GM18868 (cell line): ENCODE data around the gene SDR9C7.
"Not testable (repeated sequence)": the region's sequence is repeated elsewhere in the genome, so short reads cannot be mapped to it uniquely, and the experiment has no call there.

Experiments
- ATAC-seq: cut with Tn5 transposase; IDR thresholded peaks from one replicate; pipeline ENCODE4 v1.9.1; 2021; ENCODE audit warnings: mild to moderate bottlenecking, moderate library complexity; ENCODE audit not compliant: unreplicated experiment

Gene SDR9C7

DNA sequence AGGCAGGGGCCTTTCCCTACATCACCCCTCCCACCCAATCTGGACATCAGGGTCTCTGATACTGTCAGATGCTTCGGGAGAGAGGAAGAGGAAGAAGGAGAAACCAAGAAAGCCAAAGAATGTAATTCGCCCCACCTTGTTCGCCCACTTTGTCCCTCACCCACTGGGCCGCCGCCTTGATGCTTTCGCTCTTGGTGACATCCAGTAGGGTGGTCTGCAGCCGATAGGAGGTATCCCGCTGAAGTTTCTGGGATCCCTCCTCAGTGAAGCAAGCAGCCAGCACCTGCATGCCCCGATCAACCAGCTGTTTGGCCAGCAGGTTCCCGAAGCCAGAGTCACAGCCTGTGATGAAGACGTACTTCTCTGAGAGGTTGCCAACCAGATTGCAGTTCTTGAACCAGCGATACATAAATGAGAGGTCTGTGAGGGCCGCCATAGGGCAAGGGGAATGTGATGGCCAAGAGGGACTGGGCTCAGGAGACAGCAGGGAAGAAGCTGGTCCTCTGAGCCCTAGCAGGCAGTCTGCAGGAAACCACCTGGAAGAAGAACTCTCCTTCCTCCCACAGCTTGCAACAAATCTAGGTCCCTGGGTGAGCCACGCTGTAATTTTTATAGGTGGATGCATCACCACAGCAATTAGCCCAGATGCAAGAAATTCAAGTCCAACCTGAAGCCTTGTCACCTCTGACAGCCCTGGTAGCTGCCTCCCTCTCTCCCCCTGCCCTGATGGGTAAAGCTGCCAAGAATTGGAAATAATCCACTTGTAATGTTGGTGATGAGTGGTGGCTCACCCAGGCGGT, at the start of gene SDR9C7:
Gene SDR9C7, minus strand, starts transcription at position 583 of the 800 bp plus-strand sequence. Its CDS starts 147 bp downstream, at position 436.
- no peak for ATAC-seq

DNA sequence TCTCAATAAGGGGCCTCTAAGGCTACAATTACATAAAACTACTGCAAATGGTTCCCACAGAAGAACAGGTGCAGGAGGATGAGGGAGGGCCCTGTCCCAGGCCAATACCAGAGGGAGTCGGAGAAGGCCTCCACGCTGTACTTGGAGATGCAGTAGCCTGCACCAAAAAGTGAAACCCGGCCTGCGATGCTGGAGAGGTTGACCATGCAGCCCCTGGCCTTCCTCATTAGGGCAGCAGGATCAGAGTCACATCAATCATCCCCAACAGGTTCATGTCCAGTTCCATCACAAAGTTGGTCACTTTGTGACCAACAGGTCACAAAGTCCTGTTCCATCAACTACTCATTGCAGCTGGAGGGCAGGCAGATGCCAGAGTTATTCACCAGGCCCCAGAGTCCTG, 49.2 kb upstream of the SDR9C7 start:
- ATAC-seq = no peak

DNA sequence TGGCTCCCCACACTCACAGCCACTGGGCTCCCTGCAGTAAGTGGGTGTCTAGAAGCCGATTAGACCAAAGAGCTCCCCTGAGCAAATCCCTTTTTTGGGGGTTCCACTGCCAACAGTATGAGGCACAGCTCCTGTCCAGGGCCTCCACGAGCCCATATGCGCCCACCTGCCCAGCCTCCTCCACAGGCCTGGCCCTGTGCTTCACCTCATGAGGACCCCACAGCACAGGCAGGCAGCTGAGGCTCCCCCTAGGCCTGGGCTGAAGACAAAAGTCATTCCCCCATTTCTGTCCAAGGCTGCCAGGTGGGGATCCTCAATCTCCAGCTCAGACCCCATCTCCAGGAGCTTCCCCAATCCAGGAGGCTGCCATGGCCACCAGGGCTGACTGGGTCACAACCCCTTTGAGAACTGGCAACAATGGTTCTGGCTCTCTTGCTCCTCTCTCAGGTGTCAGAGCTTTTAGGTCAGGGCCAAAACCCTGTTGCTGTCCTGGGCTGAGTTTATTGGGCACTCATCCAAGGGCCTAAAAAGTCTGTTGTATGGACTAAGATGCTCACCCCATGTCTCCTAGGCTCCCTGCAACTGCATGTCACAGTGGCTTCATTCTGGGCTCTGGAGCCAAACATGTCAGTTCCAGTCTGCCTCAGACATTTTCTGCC, 48.5 kb upstream of the SDR9C7 start:
- ATAC-seq = not testable (repeated sequence)

DNA sequence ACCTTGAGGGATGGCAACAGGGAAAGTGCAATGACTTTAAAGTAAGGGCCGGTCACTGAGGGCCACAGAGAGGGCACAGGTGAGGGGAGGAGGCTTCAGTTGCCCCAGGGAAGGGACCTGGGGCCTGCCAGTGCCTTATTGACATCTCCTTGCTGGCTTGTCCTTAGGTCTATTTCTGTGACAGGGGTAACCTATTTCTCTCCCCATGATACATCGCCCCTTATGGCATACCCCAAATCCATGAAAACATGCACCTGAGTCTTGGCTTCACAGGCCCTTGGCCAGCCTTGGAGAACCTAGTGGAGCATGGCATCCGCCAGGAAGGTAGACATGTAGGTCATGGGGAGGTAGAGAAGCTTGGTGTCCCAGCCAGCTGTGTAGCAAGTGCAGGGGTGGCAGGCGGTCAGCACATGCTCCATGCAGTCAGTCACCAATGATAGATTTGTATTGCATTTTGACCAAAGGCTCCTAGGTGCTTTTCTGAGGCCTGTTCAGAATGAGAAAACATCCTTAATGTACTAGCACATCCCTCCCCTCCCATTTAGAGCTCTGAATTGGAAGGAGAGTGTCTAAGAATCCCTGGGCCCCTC, 46.8 kb upstream of the SDR9C7 start:
- ATAC-seq = no peak

DNA sequence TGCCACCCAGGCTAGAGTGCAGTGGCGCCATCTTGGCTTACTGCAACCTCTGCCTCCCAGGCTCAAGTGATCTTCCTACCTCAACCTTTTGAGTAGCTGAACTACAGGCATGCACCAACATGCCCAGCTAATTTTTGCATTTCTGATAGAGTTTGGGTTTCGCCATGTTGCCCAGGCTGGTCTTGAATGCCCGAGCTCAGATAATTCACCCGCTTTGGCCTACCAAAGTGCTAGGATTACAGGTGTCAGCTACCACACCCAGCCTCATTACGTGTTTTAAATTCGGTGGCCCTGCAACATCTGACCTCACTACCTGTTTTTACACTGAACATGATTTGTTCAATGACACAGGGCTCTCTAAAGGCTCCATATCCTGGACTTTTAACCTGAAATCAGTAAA, 46.1 kb upstream of the SDR9C7 start:
- ATAC-seq = no peak

DNA sequence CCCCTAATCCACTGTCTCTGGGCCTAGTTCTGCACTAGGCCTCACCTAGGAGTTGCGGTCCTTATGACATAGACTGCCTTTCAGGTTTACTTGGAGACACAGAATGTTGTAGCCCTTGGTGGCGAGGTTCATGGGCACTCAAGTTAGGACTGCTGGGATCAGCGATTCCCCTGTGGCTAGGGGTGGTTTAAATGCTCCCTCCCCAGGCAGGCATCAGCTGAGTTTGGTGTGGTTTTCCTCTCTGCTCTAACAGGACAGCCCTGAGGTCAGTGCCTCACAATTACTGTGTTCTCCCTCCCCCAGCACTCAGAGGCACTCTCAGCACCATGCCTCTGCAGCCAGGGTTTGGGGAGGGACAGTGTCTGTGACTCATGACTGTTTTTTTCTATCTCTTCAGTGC, 45.4 kb upstream of the SDR9C7 start:
- ATAC-seq = no peak

DNA sequence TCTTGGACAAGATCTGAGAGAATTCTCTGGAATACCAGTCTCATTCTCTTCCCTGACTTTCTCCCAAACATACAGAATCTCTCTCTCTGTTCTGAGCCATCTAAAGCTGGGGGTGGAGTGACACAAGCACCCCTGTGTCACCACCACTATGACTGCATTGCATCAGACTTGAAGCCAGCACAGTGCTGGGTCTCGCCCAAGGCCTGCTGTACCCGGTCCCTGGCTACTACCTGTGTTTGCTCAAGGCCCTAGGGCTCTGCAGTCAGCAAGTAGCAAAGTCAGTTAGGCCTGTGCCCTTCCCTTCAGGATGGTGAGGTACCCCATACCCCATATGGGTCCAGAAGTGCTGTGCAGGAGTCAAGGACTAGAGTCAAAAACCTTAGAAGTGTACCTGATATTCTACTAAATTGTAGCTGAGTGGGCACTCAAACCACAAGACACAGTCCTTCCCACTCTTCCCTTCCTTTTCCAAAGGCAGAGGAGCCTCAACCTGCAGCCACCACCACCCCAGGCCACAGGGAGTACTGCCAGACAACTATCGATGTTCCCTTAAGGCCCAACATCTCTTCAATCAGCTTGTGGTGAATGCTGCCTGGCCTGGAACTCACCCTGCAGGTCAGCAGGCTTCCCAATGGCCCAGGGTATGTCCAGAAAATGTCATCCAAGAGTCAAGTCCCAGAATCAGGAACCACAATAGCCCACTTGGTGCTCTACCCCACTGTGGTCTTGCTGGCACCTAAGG, 44.4 kb upstream of the SDR9C7 start:
- no peak for ATAC-seq

DNA sequence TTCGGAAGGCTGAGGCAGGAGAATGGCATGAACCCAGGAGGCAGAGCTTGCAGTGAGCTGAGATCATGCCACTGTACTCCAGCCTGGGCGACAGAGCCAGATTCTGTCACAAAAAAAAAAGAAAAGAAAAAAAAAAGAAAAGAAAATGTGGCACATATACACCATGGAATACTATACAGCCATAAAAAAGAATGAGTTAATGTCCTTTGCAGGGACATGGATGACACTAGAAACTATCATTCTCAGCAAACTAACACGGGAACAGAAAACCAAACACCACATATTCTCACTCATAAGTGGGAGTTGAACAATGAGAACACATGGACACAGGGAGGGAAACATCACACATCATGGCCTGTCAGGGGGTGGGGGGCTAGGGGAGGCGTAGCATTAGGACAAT, 43.2 kb upstream of the SDR9C7 start:
- not testable (repeated sequence) for ATAC-seq

DNA sequence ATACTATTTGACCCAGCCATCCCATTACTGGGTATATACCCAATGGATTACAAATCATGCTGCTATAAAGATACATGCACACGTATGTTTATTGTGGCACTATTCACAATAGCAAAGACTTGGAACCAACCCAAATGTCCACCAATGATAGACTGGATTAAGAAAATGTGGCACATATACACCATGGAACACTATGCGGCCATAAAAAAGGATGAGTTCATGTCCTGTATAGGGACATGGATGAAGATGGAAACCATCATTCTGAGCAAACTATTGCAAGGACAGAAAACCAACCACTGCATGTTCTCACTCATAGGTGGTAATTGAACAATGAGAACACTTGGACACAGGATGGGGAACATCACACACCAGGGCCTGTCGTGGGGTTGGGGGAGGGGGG, 40.0 kb upstream of the SDR9C7 start:
- not testable (repeated sequence) for ATAC-seq

DNA sequence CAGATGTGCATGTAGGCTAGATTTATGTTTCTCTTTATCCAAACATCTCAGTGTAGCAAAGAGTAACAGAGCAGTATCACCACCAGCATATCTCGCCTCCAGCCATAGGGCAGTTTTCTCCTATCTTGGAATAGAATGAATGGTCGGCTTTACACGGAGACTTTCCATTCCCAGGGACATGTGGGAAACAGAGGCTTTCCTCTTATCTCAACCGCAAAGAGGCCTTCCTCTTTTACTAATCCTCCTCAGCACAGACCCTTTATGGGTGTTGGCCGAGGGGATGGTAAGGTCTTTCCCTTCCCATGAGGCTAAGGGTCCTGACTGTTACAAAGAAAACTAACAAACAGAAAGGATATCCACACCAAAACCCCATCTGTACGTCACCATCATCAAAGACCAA, 34.7 kb upstream of the SDR9C7 start:
- not testable (repeated sequence) for ATAC-seq

DNA sequence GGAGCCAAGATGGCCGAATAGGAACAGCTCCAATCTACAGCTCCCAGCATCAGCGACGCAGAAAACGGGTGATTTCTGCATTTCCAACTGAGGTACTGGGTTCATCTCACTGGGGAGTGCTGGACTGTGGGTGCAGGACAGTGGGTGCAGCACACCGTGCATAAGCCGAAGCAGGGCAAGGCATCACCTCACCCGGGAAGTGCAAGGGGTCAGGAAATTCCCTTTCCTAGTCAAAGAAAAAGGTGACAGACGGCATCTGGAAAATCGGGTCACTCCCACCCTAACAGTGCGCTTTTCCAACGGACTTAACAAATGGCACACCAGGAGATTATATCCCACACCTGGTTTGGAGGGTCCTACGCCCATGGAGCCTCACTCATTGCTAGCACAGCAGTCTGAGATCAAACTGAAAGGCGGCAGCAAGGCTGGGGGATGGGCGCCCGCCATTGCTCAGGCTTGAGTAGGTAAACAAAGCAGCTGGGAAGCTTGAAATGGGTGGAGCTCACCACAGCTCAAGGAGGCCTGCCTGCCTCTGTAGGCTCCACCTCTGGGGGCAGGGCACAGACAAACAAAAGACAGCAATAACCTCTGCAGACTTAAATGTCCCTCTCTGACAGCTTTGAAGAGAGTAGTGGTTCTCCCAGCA, 31.9 kb upstream of the SDR9C7 start:
- ATAC-seq = not testable (repeated sequence)

DNA sequence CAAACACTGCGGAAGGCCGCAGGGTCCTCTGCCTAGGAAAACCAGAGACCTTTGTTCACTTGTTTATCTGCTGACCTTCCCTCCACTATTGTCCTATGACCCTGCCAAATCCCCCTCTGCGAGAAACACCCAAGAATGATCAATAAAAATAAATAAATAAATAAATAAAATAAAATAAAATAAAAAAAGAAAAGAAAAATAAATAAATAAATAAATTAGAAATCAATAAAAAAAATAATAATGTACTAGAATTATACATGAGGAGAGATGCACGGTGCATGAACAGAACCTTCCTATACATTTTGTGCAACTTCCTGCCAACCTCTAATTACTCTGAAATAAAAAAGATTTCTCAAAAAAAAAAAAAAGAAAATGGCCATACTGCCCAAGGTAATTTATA, 30.9 kb upstream of the SDR9C7 start:
- ATAC-seq = not testable (repeated sequence)

DNA sequence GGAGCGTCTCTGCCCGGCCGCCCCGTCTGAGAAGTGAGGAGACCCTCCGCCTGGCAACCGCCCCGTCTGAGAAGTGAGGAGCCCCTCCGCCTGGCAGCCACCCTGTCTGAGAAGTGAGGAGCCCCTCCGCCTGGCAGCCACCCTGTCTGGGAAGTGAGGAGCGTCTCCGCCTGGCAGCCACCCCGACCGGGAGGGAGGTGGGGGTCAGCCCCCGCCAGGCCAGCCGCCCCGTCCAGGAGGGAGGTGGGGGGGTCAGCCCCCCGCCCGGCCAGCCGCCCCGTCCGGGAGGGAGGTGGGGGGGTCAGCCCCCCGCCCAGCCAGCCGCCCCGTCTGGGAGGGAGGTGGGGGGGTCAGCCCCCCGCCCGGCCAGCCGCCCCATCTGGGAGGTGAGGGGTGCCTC, 29.3 kb upstream of the SDR9C7 start:
- ATAC-seq = not testable (repeated sequence)

DNA sequence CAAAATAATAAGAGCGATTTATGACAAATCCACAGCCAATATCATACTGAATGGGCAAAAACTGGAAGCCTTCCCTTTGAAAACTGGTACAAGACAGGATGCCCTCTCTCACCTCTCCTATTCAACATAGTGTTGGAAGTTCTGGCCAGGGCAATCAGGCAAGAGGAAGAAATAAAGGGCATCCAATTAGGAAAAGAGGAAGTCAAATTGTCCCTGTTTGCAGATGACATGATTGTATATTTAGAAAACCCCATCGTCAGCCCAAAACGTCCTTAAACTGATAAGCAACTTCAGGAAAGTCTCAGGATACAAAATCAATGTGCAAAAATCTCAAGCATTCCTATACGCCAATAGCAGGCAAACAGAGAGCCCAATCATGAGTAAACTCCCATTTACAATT, 28.0 kb upstream of the SDR9C7 start:
- ATAC-seq = not testable (repeated sequence)

DNA sequence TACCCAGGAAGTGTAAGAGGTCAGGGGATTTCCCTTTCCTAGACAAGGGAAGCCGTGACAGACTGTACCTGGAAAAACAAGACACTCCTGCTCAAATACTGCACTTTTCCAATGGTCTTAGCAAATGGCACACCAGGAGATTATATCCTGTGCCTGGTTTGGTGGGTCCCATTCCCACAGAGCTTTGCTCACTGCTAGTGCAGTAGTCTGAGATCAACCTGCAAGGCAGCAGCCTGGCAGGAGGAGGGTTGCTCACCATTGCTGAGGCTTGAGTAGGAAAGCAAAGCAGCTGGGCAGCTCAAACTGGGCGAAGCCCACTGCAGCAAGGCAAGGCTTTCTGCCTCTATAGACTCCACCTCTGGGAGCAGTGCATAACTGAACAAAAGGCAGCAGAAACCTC, 24.2 kb upstream of the SDR9C7 start:
- ATAC-seq = no peak

DNA sequence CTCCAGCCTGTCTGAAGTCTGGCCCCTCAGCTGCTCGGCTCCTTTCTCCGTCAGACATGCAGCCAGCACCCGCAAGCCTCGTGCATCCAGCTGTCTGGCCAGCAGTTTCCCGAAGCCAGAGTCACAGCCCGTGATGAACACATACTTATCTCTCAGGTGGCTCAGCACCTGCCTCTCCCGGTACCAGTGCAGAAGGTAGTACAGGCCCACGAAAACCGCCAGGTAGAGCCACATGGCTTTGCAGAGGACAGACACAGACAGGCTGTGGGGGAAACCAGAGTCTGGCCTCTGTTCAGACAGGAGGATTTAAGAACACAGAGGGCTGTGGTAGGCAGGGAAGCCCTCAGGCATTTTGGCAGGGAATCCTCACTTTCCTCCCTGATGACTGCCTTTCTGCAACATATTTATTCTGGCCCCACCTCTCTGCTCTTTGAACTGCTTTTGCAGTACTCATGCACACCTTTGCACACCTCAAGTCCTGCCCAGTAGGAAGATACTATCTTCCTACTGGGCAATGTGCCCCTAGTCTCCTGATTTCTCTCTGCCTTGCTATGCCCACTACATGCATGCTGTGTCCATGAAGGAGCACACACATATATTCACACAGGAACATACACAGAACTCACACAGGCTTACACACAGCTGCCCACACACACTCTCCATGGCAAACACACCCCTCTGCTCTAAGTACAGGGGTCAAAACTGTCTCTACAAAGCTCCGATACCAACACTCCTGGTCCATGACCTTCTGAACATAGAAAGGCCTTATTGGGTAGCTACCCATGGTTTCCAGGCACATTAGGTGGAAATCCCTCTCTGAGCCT, 23.2 kb upstream of the SDR9C7 start, which contains the start of gene RDH16:
Gene RDH16, minus strand, starts transcription at position 380 of the 824 bp plus-strand sequence. Its CDS starts 146 bp downstream, at position 234.
- no peak for ATAC-seq

DNA sequence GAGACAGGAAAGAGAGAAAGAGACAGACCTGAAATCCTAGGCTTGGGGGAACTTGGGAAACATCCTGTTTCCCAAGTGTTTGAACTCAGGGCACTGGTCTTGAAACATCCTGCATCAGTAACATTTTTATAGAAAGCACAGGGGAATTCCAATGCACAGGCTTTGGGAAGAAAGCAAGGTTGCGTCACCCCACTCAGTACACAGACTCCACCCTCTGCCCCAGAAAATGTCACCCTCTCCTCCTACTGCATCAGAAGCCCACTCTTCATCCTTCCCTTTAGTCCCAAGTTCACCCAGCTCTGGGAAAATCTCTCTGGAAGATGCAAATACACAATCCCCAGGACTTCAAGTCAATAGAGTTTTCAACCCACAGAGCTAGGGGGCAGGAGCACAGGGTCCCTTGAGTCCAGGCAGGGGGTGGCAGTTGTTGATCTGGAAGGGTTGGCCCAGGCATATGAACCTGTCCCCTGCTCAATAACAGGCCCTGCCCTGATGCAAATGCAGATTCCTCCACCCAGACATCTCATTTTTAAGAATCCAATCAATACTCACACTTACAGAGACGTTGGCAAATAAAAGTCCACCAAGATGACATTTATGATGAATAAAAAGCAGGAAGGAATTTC, 21.5 kb upstream of the SDR9C7 start:
- ATAC-seq = no peak

DNA sequence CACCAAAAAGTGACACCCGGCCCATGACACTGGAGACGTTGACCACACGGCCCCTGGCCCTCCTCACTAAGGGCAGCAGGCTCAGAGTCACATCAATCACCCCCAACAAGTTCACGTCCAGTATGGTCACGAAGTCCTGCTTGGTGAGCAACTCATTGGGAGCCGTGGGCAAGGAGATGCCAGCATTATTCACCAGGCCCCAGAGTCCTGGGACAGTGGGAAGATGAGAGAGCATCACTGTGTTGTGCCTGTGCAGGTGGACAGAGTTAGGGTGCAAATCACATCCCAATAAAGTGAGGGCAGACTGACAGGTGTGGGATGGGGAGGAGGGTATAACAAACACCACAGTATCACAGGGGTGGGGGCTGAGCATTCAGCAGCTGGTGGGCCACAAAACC, 20.7 kb upstream of the SDR9C7 start:
- no peak for ATAC-seq
